Measurements from ENCODE around the gene IRX5. TPM values are rescaled to one million over a fixed set of nuclear protein-coding genes. Genes with fewer than 3 reads are reported as not detected.

IRX5 gene
- total RNA-seq, 1 experiment from 2014 or later, result 0.86 TPM

DNA sequence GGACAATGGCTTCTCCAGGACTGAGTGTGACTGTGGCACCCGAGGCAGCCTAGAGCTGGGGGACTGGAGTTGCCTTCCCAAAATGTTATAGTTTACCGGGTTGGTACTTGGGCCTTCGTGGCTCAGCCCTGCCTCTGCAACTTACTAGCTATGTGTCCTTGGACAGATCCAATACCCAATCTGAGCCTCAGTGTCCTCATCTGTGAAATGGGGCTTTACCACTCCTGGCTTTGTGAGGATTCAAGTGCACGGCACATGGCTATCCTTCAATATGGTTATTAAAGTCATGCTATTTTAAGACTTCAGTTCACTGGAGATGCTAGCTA, 9.6 kb downstream of the IRX5 start:
- POLR2A ChIA-PET, result no interaction called here
- Histone ChIP-seq H3K4me3 (replicated peaks in 1 of 2; ENCODE audit: low read depth in 1 of 2, low read length in 2 of 2) (no peak overlapping the region), H3K9me3 (ENCODE audit: control insufficient read depth in 1 of 2, insufficient read depth in 1 of 2, low read depth in 1 of 2, low read length in 2 of 2) (no peaks in the 10 kb centered on the region), H3K4me2 (ENCODE audit: low read length) (no peak overlapping the region), H4K20me1 (ENCODE audit: insufficient read depth) (no peaks in the 10 kb centered on the region), H2AFZ (ENCODE audit: low read depth, low read length, poor library complexity, severe bottlenecking) (no peak overlapping the region), H3K36me3 (ENCODE audit: control insufficient read depth in 1 of 2, insufficient read depth in 2 of 2, low read length in 2 of 2) (no peaks in the 10 kb centered on the region), H3K9me2 (ENCODE audit: insufficient read depth) (no peaks in the 10 kb centered on the region), H3K79me2 (ENCODE audit: insufficient read depth, low read length) (no peaks in the 10 kb centered on the region), H3K4me1 (ENCODE audit: control insufficient read depth in 1 of 2, insufficient read depth in 2 of 2, low read length in 2 of 2) (no peaks in the 10 kb centered on the region), H3K9ac (ENCODE audit: low read length) (no peak overlapping the region), H3K27ac (ENCODE audit: low read depth, low read length) (no peak overlapping the region), H3K27me3 (ENCODE audit: insufficient read depth, low read length) (0 out of 2 replicates have a peak, but pooled peaks cover 8% of the 10 kb centered on the region)
- BruUV-seq (replicated peaks), result no TSS peak
- CTCF ChIA-PET, result interaction anchor here (0.5 kb wide), 1 partner anchor 17 kb away, joined by 3 read pairs; no protein-coding TSS in a partner anchor
- intact Hi-C loops (cut with micrococcal nuclease), result loop anchor here (10.0 kb wide), 1 partner anchor 315 kb away; no protein-coding TSS in a partner anchor
- ATAC-seq, result no peak
- RAD21 ChIA-PET (ENCODE audit: low non-redundant PET in 1 of 2, low total read pairs in 2 of 2, uncharacterized antibody in 2 of 2, unreplicated experiment in 2 of 2), result no interaction called here
- no peak for DNase-seq (ENCODE audit: low read depth, low spot score)
- TF ChIP-seq POLR2AphosphoS5 (IDR thresholded peaks at IDR 0.05; ENCODE audit: low read depth, low read length) (no peak), ZFX (IDR thresholded peaks at IDR 0.05) (no peak), CEBPB (IDR thresholded peaks at IDR 0.05; ENCODE audit: low read depth) (no peak), SP1 (IDR thresholded peaks at IDR 0.05; ENCODE audit: low read depth) (no peak), JUND (IDR thresholded peaks at IDR 0.05) (no peak), RAD21 (IDR thresholded peaks at IDR 0.05; ENCODE audit: low read depth) (no peak), EGR1 (IDR thresholded peaks at IDR 0.05; ENCODE audit: low read depth) (no peak), POLR2A (IDR thresholded peaks at IDR 0.05; ENCODE audit: borderline replicate concordance, extremely low read depth, insufficient read depth, insufficient read length) (no peak), SRF (IDR thresholded peaks at IDR 0.05; ENCODE audit: low read depth) (no peak), ELF1 (IDR thresholded peaks at IDR 0.05; ENCODE audit: borderline replicate concordance, low read depth) (no peak), YY1 (IDR thresholded peaks at IDR 0.05; ENCODE audit: extremely low read depth, insufficient replicate concordance, low read depth, low read length) (no peak), TCF7L2 (IDR thresholded peaks at IDR 0.05; ENCODE audit: borderline replicate concordance, extremely low read depth, insufficient read depth, insufficient read length) (no peak), EZH2 (IDR thresholded peaks at IDR 0.05) (no peak), FOSL1 (IDR thresholded peaks at IDR 0.05; ENCODE audit: low read depth) (no peak), ZNF274 (IDR thresholded peaks at IDR 0.05; ENCODE audit: low read depth, low read length) (no peak)
- TF ChIP-seq, protein P1, sequence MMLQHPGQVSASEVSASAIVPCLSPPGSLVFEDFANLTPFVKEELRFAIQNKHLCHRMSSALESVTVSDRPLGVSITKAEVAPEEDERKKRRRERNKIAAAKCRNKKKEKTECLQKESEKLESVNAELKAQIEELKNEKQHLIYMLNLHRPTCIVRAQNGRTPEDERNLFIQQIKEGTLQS (IDR thresholded peaks at IDR 0.05), result no peak
- TF ChIP-seq, protein P2, sequence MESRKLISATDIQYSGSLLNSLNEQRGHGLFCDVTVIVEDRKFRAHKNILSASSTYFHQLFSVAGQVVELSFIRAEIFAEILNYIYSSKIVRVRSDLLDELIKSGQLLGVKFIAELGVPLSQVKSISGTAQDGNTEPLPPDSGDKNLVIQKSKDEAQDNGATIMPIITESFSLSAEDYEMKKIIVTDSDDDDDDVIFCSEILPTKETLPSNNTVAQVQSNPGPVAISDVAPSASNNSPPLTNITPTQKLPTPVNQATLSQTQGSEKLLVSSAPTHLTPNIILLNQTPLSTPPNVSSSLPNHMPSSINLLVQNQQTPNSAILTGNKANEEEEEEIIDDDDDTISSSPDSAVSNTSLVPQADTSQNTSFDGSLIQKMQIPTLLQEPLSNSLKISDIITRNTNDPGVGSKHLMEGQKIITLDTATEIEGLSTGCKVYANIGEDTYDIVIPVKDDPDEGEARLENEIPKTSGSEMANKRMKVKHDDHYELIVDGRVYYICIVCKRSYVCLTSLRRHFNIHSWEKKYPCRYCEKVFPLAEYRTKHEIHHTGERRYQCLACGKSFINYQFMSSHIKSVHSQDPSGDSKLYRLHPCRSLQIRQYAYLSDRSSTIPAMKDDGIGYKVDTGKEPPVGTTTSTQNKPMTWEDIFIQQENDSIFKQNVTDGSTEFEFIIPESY (IDR thresholded peaks at IDR 0.05; ENCODE audit: extremely low read depth, insufficient replicate concordance, low read length), result no peak
- TF ChIP-seq, protein P3, sequence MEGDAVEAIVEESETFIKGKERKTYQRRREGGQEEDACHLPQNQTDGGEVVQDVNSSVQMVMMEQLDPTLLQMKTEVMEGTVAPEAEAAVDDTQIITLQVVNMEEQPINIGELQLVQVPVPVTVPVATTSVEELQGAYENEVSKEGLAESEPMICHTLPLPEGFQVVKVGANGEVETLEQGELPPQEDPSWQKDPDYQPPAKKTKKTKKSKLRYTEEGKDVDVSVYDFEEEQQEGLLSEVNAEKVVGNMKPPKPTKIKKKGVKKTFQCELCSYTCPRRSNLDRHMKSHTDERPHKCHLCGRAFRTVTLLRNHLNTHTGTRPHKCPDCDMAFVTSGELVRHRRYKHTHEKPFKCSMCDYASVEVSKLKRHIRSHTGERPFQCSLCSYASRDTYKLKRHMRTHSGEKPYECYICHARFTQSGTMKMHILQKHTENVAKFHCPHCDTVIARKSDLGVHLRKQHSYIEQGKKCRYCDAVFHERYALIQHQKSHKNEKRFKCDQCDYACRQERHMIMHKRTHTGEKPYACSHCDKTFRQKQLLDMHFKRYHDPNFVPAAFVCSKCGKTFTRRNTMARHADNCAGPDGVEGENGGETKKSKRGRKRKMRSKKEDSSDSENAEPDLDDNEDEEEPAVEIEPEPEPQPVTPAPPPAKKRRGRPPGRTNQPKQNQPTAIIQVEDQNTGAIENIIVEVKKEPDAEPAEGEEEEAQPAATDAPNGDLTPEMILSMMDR (IDR thresholded peaks at IDR 0.05 in 2 of 3, conservative IDR thresholded peaks at IDR 0.05 in 1 of 3; ENCODE audit: borderline replicate concordance in 1 of 3, insufficient read depth in 1 of 3, low read depth in 2 of 3, low read length in 2 of 3), result no peak
